CD4-positive, alpha-beta T cell treated with Interleukin-1 beta for 1 hour (primary cell): ENCODE measurements around the gene CRYBG1.
"Not testable (repeated sequence)": the region's sequence is repeated elsewhere in the genome, so short reads cannot be mapped to it uniquely, and the experiment has no call there.

Experiments used
- DNase-seq, 2 donors: peaks; one replicate each; pipeline ENCODE4 v3.0.0-alpha.2; 2020 to 2022

Gene CRYBG1

GRCh38 chr6:106377061-106377540, 16.6 kb downstream of the CRYBG1 start:
- DNase-seq, result no peak

- DNase-seq, result no peak
Observed at GRCh38 chr6:106379951-106380350, 19.4 kb downstream of the CRYBG1 start.

- no peak for DNase-seq
Observed at GRCh38 chr6:106380407-106380806, 19.9 kb downstream of the CRYBG1 start.

GRCh38 chr6:106381223-106381622, 20.7 kb downstream of the CRYBG1 start:
- no peak for DNase-seq

GRCh38 chr6:106381881-106382280, 21.4 kb downstream of the CRYBG1 start:
- DNase-seq, result peak in 1 of 2 donors; percentile 4

- DNase-seq, result no peak
Observed at GRCh38 chr6:106383573-106383972, 23.1 kb downstream of the CRYBG1 start.

- DNase-seq, result no peak
Observed at GRCh38 chr6:106385530-106385929, 25.0 kb downstream of the CRYBG1 start.

- no peak for DNase-seq
Observed at GRCh38 chr6:106387875-106388274, 27.4 kb downstream of the CRYBG1 start.

GRCh38 chr6:106390088-106390487, 29.6 kb downstream of the CRYBG1 start:
- no peak for DNase-seq

GRCh38 chr6:106396426-106397220, 36.1 kb downstream of the CRYBG1 start:
- no peak for DNase-seq

DNA sequence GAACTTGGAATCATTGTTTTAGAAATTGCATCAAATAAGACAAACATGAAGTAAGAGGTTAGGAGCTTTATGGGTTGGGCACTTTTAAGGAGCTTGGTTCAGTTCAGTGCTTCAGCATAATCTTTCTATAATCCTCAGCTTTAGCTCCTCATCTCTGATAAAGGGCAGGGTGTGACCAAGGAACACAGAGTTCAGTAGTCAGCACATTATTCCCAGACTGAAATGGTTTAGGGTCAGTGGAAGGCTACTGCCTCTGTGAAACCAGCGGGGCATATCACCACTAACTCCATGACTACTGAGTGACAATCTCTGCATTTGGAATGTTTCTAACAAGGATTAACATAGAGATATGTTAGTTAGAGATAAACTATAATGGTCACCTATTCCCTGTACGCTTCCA, 36.9 kb downstream of the CRYBG1 start:
- no peak for DNase-seq

- DNase-seq, result no peak
Observed at GRCh38 chr6:106398621-106399020, 38.1 kb downstream of the CRYBG1 start.

DNA sequence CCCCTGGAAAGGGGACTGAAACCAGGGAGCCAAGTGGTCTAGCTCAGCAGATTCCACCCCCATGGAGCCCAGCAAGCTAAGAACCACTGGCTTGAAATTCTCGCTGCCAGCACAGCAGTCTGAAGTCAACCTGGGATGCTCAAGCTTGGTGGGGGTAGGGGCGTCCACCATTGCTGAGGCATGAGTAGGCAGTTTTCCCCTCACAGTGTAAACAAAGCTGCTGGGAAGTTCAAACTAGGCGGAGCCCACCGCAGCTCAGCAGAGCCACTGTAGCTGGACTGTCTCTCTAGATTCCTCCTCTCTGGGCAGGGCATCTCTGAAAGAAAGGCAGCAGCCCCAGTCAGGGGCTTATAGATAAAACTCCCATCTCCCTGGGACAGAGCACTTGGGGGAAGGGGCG, 44.5 kb downstream of the CRYBG1 start:
- DNase-seq, result not testable (repeated sequence)

DNA sequence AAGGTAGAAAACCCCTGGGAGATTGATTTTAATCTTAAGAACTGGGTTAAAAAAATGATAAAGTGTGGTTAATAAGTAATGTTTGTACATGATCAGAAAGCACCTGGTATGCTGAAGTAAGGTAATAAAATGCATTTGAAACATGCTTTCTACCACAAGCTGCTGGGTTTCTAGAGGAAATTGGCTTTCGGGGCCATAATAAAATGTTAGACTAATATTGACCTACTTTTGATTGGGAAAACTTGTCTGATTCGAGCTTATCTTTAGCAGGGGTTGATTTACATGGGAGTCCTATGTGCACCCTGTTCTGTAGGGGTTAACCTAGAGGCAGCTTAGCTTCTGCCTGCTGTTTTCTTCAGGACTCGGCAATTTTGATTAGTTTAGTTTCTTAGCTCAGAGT, 50.5 kb downstream of the CRYBG1 start:
- DNase-seq, result no peak

DNA sequence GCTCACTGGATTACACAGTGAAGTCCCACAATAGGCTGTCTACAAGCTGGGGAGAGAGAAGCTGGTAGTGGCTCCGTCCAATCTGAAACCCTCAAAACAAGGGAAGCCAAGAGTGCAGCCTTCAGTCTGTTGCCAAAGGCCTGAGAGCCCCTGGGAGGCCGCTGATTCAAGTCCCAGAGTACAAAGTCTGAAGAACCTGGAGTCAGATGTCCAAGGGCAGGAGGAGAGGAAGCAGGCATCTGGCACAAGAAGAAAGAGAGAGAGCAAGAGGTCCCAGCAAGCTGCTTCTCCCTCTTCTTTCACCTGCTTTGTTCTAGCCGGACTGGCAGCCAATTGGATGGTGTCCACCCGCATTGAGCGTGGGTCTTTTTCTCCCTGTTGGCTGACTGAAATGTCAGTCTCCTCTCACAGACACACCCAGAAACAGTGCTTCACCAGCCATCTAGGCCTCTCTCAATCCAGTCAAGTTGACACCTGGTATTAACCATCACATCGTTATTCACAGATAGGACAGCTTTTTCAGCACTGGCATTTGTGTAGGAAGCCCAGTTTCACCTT, 51.2 kb downstream of the CRYBG1 start:
- DNase-seq, result no peak

- no peak for DNase-seq
Observed at GRCh38 chr6:106413016-106413415, 52.5 kb downstream of the CRYBG1 start.

DNA sequence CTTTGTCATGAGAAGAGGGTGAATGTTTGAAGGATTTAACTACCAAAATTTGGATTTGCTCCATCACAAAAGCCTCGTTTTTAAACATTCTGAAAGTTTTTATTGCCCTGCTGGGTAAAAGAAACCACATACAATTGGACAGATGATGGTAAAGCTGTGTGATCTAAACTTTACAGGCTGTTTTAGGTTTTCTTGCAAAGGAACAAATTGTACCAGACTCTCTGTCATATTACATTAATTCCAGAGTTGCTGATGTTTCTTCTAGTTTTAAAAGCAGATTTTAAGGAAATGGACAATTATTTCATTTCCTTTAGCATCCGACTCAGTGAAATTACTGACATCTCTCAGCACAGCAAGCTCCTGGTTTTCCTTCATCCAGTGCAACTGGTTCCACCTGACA, 53.2 kb downstream of the CRYBG1 start:
- DNase-seq, result no peak

GRCh38 chr6:106415921-106416320, 55.4 kb downstream of the CRYBG1 start:
- no peak for DNase-seq

GRCh38 chr6:106417572-106418147, 57.1 kb downstream of the CRYBG1 start:
- DNase-seq, result no peak

- no peak for DNase-seq
Observed at GRCh38 chr6:106419900-106420613, 59.5 kb downstream of the CRYBG1 start.

DNA sequence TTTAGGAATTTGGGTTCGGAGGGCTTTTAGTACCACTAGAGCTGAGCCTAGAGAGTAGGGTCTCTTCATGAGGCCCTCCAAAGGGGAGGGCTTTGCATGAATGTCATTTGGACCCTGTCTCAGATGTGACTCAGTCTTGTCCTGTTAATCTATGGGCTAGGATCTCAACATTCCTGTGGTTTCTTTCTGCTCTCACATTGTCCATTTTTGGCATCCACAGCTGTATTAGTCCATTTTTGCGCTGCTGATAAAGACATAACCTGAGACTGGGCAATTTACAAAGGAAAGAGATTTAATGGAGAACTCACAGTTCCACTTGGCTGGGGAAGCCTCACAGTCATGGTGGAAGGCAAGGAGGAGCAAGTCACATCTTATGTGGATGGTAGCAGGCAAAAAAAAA, 61.0 kb downstream of the CRYBG1 start:
- no peak for DNase-seq

DNA sequence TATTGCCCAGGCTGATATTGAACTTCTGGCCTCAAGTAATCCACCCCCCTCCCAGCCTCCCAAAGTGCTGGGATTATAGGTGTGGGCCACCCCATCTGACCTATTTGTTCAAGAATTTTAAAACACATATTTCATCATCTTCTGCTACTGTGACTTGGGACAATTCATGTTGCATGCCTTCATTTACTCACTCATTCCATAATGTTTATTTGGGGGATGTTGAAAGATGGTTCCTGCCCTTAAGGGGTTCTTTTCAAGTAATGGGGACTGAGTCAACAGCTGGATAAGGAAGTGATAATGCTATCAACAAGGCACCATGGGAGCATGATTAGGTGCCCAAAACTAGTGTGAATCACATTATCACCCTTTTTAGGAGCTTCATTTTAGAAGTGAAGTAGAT, 62.0 kb downstream of the CRYBG1 start:
- DNase-seq, result no peak

GRCh38 chr6:106425382-106425781, 64.9 kb downstream of the CRYBG1 start:
- DNase-seq, result no peak
